GM03348 (cell line): Measurements from ENCODE around the gene TPM1.

Experiments
- DNase-seq: peaks from one replicate; pipeline ENCODE4 v3.0.0; 2012; ENCODE audit warnings: low spot score

The TPM1 gene

GRCh38 chr15:63075984-63076713 lies 33.6 kb downstream of the TPM1 start:
- no peak for DNase-seq

GRCh38 chr15:63076714-63077046 lies 34.1 kb downstream of the TPM1 start:
- DNase-seq: no peak

GRCh38 chr15:63077952-63078351 lies 35.4 kb downstream of the TPM1 start:
- no peak for DNase-seq

GRCh38 chr15:63079947-63080626 lies 37.5 kb downstream of the TPM1 start:
- peak; percentile 46 for DNase-seq

- no peak for DNase-seq
Measured at GRCh38 chr15:63080634-63081250, 38.2 kb downstream of the TPM1 start.

- DNase-seq: no peak
Measured at GRCh38 chr15:63082366-63082765, 39.8 kb downstream of the TPM1 start.

- DNase-seq: no peak
Measured at GRCh38 chr15:63083044-63083443, 40.5 kb downstream of the TPM1 start.

GRCh38 chr15:63083541-63083940 lies 41.0 kb downstream of the TPM1 start:
- DNase-seq: no peak

GRCh38 chr15:63084806-63085205 lies 42.3 kb downstream of the TPM1 start:
- no peak for DNase-seq

- DNase-seq: no peak
Measured at GRCh38 chr15:63085289-63085688, 42.7 kb downstream of the TPM1 start.

- no peak for DNase-seq
Measured at GRCh38 chr15:63086271-63086670, 43.7 kb downstream of the TPM1 start.

- peak; percentile 4 for DNase-seq
Measured at GRCh38 chr15:63086947-63087346, 44.4 kb downstream of the TPM1 start.

- DNase-seq: no peak
Measured at GRCh38 chr15:63088533-63089245, 46.1 kb downstream of the TPM1 start.

- peak; percentile 88 for DNase-seq
Measured at GRCh38 chr15:63089260-63090043, 46.9 kb downstream of the TPM1 start.

GRCh38 chr15:63090472-63090871 lies 47.9 kb downstream of the TPM1 start:
- no peak for DNase-seq

- no peak for DNase-seq
Measured at GRCh38 chr15:63090887-63091286, 48.3 kb downstream of the TPM1 start.

GRCh38 chr15:63091679-63092446 lies 49.3 kb downstream of the TPM1 start:
- DNase-seq: no peak

GRCh38 chr15:63093486-63094205 lies 51.1 kb downstream of the TPM1 start:
- DNase-seq: peak; percentile 73

GRCh38 chr15:63094495-63094931 lies 52.0 kb downstream of the TPM1 start:
- peak; percentile 75 for DNase-seq

- DNase-seq: no peak
Measured at GRCh38 chr15:63096178-63096577, 53.6 kb downstream of the TPM1 start.
